NOMO-1 treated with dmso at 0.1 percent for 144 hours (cell line): Measurements from ENCODE around the gene TNFAIP3.
"Not testable (repeated sequence)": the region's sequence is repeated elsewhere in the genome, so short reads cannot be mapped to it uniquely, and the experiment has no call there.

ENCODE experiments used
- DNase-seq: peaks from one replicate; lab custom pipeline; 2025; ENCODE audit not compliant: unreplicated experiment; lab: John Stamatoyannopoulos, UW

The TNFAIP3 gene

DNA sequence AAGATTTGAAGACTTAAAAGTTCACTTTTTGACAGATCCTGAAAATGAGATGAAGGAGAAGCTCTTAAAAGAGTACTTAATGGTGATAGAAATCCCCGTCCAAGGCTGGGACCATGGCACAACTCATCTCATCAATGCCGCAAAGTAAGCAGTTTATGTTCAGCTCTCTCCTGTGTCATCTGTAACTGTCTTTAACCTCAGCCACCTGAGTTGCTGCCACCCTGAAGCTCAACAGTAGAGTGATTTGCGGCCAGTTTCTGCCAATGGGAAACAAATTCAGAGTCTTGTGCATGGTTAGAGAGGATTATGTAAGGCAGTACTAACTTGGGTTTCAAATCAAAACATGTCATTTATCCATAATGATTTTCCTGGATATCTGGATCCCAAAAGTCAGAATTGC is 10.1 kb downstream of the TNFAIP3 start:
- DNase-seq = no peak

DNA sequence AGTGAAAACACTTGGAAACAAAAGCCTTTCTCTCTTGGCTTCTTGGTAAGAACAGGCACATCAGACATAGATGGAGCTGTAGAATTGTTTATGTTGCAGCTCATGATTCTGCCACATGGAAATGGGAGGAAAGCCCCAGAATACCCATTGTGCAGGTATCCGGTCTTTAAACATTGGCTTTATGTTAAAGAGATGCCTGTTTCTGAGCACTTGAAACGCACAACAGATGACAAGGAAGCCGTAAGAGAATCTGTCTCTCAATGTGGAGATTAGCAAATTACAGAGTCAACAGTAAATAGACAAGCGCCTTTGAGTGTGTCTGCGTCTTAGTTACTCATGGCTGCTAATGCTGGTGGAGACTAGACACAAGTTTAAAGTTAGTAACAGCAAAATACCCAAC is 10.5 kb downstream of the TNFAIP3 start:
- no peak for DNase-seq

DNA sequence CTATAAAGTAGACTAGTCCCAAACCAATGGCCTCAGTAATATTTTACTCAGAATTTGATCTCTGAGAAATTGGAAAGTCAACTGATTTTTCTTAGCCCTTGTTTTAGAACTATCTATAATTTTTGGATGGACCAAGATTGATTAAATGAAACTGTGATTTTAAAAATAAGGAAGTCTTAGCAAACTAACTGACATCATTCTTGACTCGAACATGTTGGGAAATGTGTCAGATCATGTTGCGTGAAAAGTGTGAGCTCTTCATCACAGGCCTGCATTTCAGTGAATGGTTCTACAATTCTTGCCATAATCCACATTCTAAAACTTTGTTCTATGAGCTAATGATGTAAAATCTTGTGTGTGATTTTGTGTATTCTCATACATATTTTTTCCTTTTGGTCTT is 11.0 kb downstream of the TNFAIP3 start:
- DNase-seq = no peak

DNA sequence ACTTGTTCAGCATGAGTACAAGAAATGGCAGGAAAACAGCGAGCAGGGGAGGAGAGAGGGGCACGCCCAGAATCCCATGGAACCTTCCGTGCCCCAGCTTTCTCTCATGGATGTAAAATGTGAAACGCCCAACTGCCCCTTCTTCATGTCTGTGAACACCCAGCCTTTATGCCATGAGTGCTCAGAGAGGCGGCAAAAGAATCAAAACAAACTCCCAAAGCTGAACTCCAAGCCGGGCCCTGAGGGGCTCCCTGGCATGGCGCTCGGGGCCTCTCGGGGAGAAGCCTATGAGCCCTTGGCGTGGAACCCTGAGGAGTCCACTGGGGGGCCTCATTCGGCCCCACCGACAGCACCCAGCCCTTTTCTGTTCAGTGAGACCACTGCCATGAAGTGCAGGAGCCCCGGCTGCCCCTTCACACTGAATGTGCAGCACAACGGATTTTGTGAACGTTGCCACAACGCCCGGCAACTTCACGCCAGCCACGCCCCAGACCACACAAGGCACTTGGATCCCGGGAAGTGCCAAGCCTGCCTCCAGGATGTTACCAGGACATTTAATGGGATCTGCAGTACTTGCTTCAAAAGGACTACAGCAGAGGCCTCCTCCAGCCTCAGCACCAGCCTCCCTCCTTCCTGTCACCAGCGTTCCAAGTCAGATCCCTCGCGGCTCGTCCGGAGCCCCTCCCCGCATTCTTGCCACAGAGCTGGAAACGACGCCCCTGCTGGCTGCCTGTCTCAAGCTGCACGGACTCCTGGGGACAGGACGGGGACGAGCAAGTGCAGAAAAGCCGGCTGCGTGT is 11.6 kb downstream of the TNFAIP3 start:
- DNase-seq = no peak

DNA sequence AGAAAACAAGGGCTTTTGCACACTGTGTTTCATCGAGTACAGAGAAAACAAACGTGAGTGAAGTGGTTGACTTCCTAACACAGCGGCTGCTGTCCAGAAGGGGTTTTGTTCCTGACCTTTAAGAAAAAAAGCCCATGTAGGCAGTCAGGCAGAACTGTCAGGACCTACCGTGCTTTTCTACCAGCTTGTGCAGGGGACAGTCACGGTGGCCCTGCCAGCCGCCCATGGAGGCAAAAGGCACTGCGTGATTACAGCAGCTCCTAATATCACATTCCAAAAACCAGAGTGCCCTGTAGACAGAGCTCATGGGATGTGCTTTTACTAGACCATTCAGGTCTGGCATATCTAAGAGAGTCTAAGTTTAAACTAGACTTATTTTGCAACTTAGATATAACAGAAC is 12.2 kb downstream of the TNFAIP3 start:
- no peak for DNase-seq

DNA sequence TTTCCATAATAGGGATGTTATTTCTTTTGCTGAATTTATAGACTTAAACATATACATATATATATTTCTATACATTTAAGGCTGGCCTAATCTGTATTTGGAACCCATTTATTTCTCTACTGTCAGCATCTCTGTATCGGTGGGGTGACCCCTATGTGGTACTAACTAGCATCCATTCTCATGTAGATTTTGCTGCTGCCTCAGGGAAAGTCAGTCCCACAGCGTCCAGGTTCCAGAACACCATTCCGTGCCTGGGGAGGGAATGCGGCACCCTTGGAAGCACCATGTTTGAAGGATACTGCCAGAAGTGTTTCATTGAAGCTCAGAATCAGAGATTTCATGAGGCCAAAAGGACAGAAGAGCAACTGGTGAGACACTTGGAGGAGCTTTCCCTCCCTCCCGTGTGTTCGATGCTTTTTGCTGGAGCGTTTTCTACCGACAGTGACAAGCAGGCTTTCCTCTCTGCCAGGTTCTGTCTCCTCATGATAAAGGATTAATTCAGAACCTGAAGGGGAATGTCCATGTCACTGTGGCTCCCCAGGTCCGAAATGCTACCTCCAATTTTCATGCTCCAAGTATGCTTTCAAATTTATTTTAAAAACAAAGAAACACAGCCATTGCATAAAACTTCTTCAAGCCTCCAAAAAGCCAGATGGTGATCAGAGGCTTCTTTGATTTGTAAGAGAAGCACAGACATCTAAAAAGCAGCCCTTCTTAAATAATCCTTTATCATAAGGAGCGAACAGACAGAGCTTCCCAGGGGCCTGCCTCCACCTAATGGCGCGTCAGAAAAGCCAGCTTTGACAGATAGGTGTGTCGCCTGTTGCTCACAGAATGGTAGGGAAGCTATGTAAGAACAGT is 13.1 kb downstream of the TNFAIP3 start:
- DNase-seq = no peak

DNA sequence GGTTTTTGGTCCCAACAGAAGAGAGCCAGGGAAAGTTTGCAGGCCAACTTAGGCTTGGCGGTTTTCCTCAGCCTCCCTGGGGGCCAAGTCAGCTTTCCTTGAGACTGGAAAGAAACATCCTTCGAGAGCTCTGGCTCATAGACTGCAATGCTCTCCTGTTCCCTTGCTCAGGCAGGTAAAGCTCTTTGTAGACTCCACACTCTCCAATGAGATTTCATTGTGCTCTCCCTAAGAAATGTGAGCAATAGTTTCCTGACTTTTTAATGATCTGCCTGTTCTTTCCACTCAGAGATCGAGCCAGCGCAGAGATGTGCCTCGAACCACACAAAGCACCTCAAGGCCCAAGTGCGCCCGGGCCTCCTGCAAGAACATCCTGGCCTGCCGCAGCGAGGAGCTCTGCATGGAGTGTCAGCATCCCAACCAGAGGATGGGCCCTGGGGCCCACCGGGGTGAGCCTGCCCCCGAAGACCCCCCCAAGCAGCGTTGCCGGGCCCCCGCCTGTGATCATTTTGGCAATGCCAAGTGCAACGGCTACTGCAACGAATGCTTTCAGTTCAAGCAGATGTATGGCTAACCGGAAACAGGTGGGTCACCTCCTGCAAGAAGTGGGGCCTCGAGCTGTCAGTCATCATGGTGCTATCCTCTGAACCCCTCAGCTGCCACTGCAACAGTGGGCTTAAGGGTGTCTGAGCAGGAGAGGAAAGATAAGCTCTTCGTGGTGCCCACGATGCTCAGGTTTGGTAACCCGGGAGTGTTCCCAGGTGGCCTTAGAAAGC is 13.9 kb downstream of the TNFAIP3 start:
- DNase-seq = no peak

DNA sequence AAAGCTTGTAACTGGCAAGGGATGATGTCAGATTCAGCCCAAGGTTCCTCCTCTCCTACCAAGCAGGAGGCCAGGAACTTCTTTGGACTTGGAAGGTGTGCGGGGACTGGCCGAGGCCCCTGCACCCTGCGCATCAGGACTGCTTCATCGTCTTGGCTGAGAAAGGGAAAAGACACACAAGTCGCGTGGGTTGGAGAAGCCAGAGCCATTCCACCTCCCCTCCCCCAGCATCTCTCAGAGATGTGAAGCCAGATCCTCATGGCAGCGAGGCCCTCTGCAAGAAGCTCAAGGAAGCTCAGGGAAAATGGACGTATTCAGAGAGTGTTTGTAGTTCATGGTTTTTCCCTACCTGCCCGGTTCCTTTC is 14.4 kb downstream of the TNFAIP3 start:
- no peak for DNase-seq

DNA sequence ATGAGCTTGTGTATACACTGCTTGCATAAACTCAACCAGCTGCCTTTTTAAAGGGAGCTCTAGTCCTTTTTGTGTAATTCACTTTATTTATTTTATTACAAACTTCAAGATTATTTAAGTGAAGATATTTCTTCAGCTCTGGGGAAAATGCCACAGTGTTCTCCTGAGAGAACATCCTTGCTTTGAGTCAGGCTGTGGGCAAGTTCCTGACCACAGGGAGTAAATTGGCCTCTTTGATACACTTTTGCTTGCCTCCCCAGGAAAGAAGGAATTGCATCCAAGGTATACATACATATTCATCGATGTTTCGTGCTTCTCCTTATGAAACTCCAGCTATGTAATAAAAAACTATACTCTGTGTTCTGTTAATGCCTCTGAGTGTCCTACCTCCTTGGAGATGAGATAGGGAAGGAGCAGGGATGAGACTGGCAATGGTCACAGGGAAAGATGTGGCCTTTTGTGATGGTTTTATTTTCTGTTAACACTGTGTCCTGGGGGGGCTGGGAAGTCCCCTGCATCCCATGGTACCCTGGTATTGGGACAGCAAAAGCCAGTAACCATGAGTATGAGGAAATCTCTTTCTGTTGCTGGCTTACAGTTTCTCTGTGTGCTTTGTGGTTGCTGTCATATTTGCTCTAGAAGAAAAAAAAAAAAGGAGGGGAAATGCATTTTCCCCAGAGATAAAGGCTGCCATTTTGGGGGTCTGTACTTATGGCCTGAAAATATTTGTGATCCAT is 15.3 kb downstream of the TNFAIP3 start:
- peak; percentile 19 for DNase-seq

DNA sequence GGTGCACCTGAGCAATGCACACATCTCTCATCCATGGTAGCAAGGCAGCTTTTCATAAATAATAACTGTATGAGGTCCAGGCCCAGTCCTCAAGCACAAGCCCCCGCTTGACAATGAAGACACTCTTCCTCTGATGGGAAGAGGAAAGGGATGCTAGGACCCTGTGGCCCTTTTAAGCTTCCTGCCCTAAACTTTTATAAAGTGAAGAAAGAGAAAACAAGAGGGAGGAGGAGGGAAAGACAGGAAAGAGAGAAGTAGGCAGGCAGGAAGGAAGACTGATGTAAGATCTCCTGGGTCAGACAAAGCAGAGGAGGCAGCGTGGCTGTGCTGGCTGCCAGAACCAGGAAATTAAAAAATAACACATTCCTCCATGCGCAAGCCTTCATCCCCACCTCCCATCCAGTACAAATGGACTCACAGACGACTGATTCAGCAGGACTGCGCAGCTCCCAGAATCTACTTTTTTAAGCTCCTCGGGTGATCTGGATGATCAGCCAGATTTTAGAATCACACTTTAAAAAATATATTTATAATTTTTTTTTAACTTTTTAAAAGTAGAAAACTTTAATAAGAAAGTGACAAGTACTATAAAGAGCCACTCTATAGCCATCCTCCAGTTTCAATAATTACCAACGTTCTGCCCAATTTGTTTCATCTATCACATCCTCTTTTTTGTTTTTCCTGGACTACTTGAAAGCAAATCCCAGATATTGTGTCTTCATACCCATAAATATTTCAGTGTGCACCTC is 16.5 kb downstream of the TNFAIP3 start:
- DNase-seq = no peak

DNA sequence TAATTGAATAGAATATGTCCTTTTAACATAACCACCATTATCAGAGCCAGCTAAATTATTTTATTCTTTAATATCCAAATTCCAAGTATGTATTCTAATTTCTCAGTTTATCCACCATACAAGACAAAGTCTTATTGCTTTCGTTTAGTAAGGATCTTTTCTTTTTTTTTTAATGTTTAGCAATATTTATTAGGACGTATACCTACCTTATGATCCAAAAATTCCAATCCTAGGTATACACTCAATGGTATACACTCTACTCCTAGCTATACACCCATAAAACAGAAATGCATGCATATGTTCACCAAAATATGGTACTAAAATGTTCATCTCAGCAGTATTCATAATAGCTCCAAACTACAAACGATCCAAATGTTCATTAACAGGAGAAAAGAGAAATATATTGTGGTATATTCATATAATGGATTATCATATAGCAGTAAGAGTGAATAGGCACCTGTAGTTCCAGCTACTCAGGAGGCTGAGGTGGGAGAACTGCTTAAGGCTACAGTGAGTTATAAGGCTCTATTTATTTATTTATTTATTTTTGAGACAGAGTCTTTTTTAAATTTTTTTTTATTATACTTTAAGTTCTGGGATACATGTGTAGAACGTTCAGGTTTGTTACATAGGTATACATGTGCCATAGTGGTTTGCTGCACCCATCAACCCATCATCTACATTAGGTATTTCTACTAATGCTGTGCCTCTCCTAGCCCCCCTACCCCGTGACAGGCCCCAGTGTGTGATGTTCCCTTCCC is 17.3 kb downstream of the TNFAIP3 start:
- DNase-seq = no peak

DNA sequence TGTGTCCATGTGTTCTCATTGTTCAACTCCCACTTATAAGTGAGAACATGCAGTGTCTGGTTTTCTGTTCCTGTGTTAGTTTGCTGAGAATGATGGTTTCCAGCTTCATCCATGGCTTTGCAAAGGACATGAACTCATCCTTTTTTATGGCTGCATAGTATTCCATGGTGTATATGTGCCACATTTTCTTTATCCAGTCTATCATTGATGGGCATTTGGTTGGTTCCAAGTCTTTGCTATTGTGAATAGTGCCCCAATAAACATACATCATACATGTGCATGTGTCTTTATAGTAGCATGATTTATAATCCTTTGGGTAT is 17.8 kb downstream of the TNFAIP3 start:
- not testable (repeated sequence) for DNase-seq

DNA sequence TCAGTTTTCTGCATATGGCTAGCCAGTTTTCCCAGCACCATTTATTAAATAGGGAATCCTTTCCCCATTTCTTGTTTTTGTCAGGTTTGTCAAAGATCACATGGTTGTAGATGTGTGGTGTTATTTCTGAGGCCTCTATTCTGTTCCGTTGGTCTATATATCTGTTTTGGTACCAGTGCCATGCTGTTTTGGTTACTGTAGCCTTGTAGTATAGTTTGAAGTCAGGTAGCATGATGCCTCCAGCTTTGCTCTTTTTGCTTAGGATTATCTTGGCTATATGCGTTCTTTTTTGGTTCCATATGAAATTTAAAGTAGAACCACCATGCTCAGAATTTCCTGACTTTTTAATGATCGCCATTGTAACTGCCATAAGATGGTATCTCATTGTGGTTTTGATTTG is 19.2 kb downstream of the TNFAIP3 start:
- DNase-seq = not testable (repeated sequence)

DNA sequence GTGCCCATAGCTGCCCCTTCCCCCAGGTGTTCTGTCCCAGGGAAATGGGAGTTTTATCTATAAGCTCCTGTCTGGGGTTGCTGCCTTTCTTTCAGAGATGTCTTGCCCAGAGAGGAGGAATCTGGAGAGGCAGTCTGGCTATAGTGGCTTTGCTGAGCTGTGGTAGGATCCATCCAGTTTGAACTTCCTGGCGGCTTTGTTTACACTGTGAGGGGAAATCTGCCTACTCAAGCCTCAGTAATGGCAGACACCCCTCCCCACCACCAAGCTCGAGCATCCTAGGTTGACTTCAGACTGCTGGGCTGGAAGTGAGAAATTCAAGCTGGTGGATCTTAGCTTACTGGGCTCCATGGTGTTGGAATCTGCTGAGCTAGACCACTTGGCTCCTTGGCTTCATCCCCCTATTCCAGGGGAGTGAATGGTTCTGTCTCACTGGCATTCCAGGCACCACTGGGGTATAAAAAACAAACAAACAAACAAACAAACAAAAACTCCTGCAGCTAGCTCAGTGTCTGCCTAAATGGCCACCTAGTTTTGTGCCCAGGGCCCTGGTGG is 24.0 kb downstream of the TNFAIP3 start:
- no peak for DNase-seq

DNA sequence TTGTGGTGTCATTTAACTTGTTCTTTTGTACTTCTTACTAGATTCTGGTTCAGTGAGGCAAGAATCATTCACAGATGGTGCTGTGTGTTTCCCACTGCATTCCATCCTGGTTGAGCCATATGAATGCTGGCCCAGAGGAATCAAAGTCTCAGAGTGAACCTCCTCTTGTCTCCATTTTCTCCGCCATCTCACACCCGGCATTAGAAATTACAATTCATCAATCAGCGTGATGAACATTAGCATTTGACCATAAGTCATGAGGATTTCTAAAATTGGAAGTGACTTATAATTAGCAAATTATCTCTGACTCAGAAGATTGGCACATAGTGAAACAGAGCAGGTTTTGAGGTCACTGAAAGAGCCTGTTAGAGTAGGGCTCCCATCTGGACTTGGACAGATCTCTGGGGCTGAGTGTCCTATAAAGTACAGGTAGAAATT is 25.2 kb downstream of the TNFAIP3 start:
- DNase-seq = peak; percentile 9

DNA sequence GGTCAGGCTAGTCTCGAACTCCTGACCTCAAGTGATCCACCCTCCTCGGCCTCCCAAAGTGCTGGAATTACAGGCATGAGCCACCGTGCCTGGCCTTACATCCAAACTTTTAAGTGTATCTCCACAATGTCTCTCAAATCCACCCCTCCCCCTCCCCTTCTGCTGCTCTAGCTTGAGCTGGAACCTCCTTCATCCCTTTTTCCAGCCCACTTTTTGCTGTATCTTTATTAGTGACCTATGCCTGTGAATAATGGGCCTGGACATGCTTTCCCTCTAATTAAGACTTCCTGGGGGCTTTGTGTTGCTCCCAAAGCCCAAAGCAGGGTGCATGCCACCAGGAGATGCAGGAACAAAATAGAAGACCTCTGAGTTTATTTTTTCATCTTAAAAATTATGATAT is 26.1 kb downstream of the TNFAIP3 start:
- DNase-seq = no peak

DNA sequence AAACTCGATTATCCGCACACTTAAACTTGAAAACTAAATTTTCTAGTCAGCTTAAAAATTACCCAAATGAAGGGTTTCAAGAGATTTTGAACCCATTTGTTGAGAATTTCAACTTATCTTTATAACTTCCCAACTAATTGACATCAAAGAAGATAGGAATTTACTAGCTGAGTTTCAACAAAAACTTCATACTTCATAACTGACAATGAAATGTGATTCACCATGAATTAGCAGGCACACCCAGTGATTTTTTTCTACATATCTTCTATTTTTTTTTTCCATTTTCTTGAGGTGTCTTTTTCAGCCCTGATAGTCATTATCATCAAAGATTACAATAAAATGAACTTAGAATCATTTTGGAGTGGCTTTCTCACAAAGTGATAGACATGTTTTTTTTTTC is 26.7 kb downstream of the TNFAIP3 start:
- no peak for DNase-seq

DNA sequence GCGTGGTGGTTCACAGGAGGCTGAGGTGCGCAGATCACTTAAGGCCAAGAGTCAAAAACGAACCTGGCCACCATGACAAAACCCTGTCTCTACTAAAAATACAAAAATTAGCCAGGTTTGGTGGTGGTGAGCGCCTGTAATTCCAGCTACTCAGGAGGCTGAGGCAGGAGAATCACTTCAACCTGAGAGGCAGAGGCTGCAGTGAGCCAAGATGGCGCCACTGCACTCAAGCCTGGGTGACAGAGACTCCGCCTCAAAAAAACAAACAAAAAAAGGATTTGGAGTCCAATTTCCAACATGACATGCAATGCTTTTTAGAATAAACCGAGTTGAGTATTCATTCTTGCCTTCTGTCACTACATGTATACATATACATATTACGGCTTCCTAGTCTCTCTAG is 27.3 kb downstream of the TNFAIP3 start:
- not testable (repeated sequence) for DNase-seq

DNA sequence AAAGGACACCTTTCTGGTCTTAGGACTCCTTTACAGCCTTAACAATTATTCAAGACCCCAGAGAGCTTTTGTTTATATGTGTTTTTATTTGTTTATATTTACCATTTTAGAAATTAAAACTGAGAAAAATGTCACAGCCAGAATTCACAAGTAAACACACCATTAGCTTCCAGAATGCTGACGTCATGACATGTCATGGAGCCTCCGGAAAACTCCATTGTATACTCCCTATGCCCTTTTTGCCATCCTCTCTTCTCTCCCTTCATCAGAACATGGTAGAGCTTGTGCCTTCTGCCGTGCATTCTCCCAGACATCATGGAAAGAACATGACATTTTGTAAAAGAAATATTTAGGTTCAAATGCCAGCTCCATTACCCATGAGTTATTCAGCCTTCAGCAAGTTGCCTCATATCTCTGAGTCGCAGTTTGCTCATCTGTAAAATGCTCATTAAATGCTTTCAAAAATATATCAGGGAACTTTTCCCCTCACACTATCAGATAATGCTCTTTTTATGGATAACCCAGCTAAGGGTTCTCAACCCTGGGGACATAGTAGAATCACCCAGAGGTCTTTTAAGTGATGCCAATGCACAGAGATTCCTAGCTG is 27.8 kb downstream of the TNFAIP3 start:
- no peak for DNase-seq
